ENCODE measurements around the gene ISCA1.
A peak's percentile ranks its signal among the peaks of the same experiment; 100 is the strongest.

Gene ISCA1

DNA sequence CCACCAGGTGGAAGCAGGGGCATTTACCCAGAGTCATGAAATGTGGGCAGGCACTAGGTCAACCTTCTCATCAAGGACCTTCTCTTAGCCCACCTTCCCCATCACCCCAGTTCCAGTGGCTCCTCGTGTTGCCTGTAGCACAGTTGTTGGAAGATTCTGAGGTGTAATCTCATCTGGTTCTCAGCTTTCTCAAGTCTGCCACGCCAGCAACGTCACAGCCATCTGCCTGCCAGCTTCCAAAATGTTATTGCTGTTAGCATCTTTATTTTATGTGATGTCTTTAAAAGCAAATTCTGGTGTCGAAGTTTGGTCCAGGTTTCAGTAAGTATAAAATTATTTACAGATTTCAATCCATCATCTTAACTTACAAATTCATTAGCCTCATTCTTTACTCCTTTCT, 33.6 kb downstream of the ISCA1 start:
- no peak overlapping the region for H3K27ac ChIP-seq
- ChIA-PET POLR2A (ENCODE audit: low non-redundant PET) (no interaction called here), CTCF (interaction anchor here (0.6 to 1.2 kb wide), 2 partner anchors 13 to 48 kb away, joined by 3 read pairs; no protein-coding TSS in a partner anchor)
- TF ChIP-seq, protein P1, sequence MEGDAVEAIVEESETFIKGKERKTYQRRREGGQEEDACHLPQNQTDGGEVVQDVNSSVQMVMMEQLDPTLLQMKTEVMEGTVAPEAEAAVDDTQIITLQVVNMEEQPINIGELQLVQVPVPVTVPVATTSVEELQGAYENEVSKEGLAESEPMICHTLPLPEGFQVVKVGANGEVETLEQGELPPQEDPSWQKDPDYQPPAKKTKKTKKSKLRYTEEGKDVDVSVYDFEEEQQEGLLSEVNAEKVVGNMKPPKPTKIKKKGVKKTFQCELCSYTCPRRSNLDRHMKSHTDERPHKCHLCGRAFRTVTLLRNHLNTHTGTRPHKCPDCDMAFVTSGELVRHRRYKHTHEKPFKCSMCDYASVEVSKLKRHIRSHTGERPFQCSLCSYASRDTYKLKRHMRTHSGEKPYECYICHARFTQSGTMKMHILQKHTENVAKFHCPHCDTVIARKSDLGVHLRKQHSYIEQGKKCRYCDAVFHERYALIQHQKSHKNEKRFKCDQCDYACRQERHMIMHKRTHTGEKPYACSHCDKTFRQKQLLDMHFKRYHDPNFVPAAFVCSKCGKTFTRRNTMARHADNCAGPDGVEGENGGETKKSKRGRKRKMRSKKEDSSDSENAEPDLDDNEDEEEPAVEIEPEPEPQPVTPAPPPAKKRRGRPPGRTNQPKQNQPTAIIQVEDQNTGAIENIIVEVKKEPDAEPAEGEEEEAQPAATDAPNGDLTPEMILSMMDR (conservative IDR thresholded peaks at IDR 0.05; ENCODE audit: low read depth) = no peak
- DNase-seq (ENCODE audit: low spot score) = no peak

DNA sequence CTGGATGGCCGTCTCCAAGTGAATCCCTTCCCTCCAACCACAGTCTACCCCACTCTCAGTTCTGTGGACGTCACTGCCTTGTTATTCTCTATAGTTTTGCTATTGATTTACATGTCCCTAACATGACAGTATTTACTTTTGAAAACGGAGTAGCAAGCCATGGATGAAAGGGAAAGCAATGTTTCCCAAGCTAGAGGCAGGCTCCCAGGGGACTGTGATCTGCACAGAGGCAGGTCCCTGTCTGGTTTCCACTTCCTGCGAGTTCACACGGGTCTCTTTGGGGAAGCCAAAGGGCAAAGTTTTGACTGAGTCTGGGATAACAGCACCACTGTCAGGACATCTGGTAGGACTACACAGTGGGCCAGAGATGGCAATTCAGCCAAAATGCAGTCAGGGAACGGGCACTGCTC, 35.6 kb downstream of the ISCA1 start:
- CTCF ChIA-PET = no interaction called here

DNA sequence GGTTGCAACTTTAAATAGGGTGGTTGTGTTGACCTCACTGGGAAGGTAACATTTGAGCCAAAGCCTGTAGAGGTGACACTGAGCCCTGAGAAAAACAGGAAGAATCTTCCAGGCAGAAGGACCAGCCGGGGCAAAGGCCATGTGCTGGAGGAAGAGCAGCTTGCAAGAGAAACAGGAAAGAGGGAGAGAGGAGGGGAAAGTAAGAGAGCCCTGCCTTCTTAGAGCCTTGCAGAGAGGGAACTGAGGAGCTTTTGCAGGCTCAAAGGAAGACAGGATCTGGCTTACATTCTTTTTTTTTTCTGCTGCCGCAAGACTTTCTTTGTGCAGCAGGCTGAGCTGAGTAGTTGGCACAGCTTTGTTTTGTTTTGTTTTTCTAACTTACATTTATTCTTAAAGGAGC, 40.3 kb downstream of the ISCA1 start:
- CTCF ChIA-PET = interaction anchor here (0.6 to 0.7 kb wide), 2 partner anchors 130 to 175 kb away, joined by 3 to 4 read pairs; no protein-coding TSS in a partner anchor
- POLR2A ChIA-PET (ENCODE audit: low non-redundant PET) = no interaction called here
- TF ChIP-seq, protein P1 (conservative IDR thresholded peaks at IDR 0.05; ENCODE audit: low read depth) = no peak

More for the DNA sequence above, 35.6 kb downstream of the ISCA1 start:
- no peak overlapping the region for H3K27ac ChIP-seq
- no peak for DNase-seq (ENCODE audit: low spot score)
- POLR2A ChIA-PET (ENCODE audit: low non-redundant PET) = no interaction called here
- TF ChIP-seq, protein P1 (conservative IDR thresholded peaks at IDR 0.05; ENCODE audit: low read depth) = no peak

DNA sequence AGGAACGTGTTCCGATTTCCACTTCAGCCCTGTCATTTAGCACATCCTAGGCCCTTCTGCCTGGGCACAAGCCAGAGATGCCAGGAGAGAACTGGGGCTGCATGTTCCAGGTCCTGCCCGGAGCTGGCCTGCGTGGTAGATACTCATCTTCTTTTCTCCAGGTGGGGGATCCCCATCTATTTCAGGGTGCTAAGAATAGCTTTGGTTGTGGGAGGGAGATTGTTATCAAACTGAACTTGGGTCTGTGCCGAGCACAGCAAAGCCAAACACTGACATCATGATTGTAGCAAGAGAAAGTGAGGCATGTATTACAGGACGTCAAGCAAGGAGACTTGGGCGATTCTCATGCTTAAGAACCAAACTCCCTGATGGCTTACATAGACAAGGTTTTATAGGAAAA, 41.1 kb downstream of the ISCA1 start:
- ChIA-PET CTCF (interaction anchor here (0.8 kb wide), 1 partner anchor 142 kb away, joined by 4 read pairs; the partner anchor contains the start of gene GOLM1), POLR2A (ENCODE audit: low non-redundant PET) (interaction anchor here (0.7 kb wide), 1 partner anchor 13 kb away, joined by 3 read pairs; no protein-coding TSS in a partner anchor)
- TF ChIP-seq, protein P1 (conservative IDR thresholded peaks at IDR 0.05; ENCODE audit: low read depth) = no peak

More for the DNA sequence above, 40.3 kb downstream of the ISCA1 start:
- no peak overlapping the region for H3K27ac ChIP-seq
- DNase-seq (ENCODE audit: low spot score) = no peak

DNA sequence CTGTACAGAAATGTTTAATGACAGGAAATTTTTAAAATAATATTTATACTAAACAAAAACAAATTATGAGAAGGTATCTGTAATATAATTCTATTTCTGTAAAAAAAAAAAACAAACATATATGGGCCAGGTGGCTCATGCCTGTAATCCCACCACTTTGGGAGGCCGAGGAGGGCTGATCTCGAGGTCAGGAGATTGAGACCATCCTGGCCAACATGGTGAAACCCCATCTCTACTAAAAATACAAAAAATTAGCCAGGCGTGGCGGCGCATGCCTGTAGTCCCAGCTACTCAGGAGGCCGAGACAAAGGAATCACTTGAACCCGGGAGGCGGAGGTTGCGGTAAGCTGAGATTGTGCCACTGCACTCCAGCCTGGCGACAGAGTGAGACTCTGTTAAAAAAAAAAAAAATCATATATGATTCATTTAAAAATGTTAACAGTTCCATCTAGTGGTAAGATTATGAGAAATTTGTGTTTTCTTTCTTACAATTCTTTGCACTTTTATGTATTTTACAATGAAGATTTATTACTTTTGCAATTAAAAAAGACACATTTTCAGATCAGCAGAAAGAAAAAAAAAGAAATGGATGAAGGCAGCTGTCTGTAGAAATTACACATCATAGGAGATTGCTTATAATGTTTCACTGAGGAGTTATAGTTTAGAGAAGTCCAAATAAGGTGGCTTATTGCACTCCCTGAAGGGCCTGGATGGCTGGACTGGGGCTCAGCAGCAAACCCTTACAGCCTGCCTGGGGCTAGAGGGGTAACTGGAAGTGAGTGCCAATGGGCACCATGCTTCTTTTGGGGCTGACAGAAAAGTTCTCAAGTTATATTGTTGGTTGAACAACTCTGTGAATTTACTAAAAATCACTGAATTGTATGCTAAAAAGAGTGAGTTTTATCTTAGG, 43.2 kb downstream of the ISCA1 start:
- no peak for DNase-seq (ENCODE audit: low spot score)
- CTCF ChIA-PET = interaction anchor here (0.6 to 1.0 kb wide), 7 partner anchors 16 to 577 kb away, joined by 3 to 7 read pairs (median 4); no protein-coding TSS in a partner anchor
- TF ChIP-seq, protein P1 (conservative IDR thresholded peaks at IDR 0.05; ENCODE audit: low read depth) = 0 out of 2 replicates have a peak, but pooled peaks have one; percentile 7
- POLR2A ChIA-PET (ENCODE audit: low non-redundant PET) = no interaction called here
- no peak overlapping the region for H3K27ac ChIP-seq

More for the DNA sequence above, 41.1 kb downstream of the ISCA1 start:
- no peak for DNase-seq (ENCODE audit: low spot score)
- no peak overlapping the region for H3K27ac ChIP-seq

DNA sequence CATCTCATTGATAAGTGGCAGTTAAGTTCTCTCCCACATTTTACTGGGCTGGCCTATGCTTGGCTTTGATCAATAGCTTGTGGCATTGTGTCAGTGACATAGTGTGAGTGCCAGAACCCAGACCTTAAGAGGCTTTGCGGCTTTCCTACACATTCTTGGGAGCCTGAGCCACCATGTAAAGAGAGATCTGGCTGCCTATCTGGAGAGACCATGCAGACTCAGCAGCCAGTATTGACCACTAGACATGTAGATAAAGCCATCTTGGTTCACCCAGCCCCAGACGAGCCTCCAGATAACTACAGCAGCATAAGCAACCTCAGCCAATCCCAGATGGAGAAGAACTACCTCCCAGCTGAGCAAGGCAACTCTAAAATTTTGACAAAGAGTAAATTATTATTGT, 51.5 kb downstream of the ISCA1 start:
- ChIA-PET CTCF (no interaction called here), POLR2A (ENCODE audit: low non-redundant PET) (no interaction called here)
- TF ChIP-seq, protein P1 (conservative IDR thresholded peaks at IDR 0.05; ENCODE audit: low read depth) = no peak
- no peak for DNase-seq (ENCODE audit: low spot score)
- no peak overlapping the region for H3K27ac ChIP-seq
